CD8-positive, alpha-beta memory T cell (primary cell): ENCODE results near the gene DNAJC1. TPM values are rescaled to one million over a fixed set of nuclear protein-coding genes. Genes with fewer than 3 reads are reported as not detected.
A peak's percentile ranks its signal among the peaks of the same experiment; 100 is the strongest.
"Not testable (repeated sequence)": the region's sequence is repeated elsewhere in the genome, so short reads cannot be mapped to it uniquely, and the experiment has no call there.

Experiments
- CTCF ChIA-PET: fragments of 350-600 bp; sonication (Branson Sonifier 250); formaldehyde crosslinking; loops from one replicate; lab custom pipeline; 2021; ENCODE audit warnings: antibody characterized with exemption; lab: Charles Lee
- POLR2A ChIA-PET: fragments of 350-600 bp; sonication (Branson Sonifier 250); formaldehyde crosslinking; loops from one replicate; lab custom pipeline; 2021; ENCODE audit warnings: antibody characterized with exemption; lab: Charles Lee
- DNase-seq, 5 donors: peaks; one replicate each; pipeline versions ENCODE4 v3.0.0 to v3.0.0-alpha.2; 2020 to 2022; ENCODE audit warnings: mixed read lengths in 1 of 5
- H3K27ac ChIP-seq: one replicate; pipeline ENCODE4 v1.7.0; 2013; ENCODE audit warnings: low read depth, mild to moderate bottlenecking, low read length, moderate library complexity
- H3K27me3 ChIP-seq: 2 replicates; pipeline ENCODE4 v1.7.0; 2013; ENCODE audit warnings: low read length, mild to moderate bottlenecking; ENCODE audit not compliant: insufficient read depth, poor library complexity, severe bottlenecking
- H3K36me3 ChIP-seq: 2 replicates; pipeline ENCODE4 v1.7.0; 2013; ENCODE audit warnings: mild to moderate bottlenecking, low read length, moderate library complexity; ENCODE audit not compliant: insufficient read depth
- H3K4me1 ChIP-seq: 2 replicates; pipeline ENCODE4 v1.7.0; 2013; ENCODE audit warnings: mild to moderate bottlenecking, low read length, moderate library complexity; ENCODE audit not compliant: insufficient read depth
- H3K4me3 ChIP-seq: 2 replicates; pipeline ENCODE4 v1.7.0; 2013; ENCODE audit warnings: mild to moderate bottlenecking, low read length
- H3K9me3 ChIP-seq: 2 replicates; pipeline ENCODE4 v1.7.0; 2013; ENCODE audit warnings: mild to moderate bottlenecking, low read length
- H3K27ac Mint-ChIP-seq, 8 donors: one replicate each; pipeline ENCODE4 v1.8.0; 2020 to 2021; ENCODE audit warnings: mixed read lengths in 8 of 8, mild to moderate bottlenecking in 6 of 8, inconsistent platforms in 3 of 8, moderate library complexity in 3 of 8
- H3K27me3 Mint-ChIP-seq, 2 donors: one replicate each; pipeline ENCODE4 v1.8.0; 2020 to 2021; ENCODE audit warnings: mixed read lengths in 2 of 2, mild to moderate bottlenecking in 1 of 2, moderate library complexity in 1 of 2
- H3K36me3 Mint-ChIP-seq, 3 donors: one replicate each; pipeline ENCODE4 v1.8.0; 2020 to 2021; ENCODE audit warnings: mixed read lengths in 3 of 3, inconsistent platforms in 1 of 3, mild to moderate bottlenecking in 1 of 3
- H3K4me1 Mint-ChIP-seq, 3 donors: one replicate each; pipeline ENCODE4 v1.8.0; 2020 to 2021; ENCODE audit warnings: mixed read lengths in 3 of 3, inconsistent platforms in 1 of 3, mild to moderate bottlenecking in 1 of 3
- H3K4me3 Mint-ChIP-seq, 7 donors: one replicate each; pipeline ENCODE4 v1.8.0; 2020 to 2021; ENCODE audit warnings: mixed read lengths in 7 of 7, mild to moderate bottlenecking in 6 of 7, moderate library complexity in 4 of 7, inconsistent platforms in 2 of 7
- H3K9me3 Mint-ChIP-seq, 5 donors: one replicate each; pipeline ENCODE4 v1.8.0; 2020 to 2022; ENCODE audit warnings: mixed read lengths in 5 of 5, mild to moderate bottlenecking in 3 of 5, moderate library complexity in 2 of 5, inconsistent platforms in 1 of 5
- polyA plus RNA-seq: library from polyadenylated mRNA; unstranded; fragments of 300-500 nt; fragmentation: Illumina TruSeq; gene quantifications from one replicate; pipeline ENCODE4 v1.2.3, GENCODE V29; 2021
- total RNA-seq, 2 experiments: library from RNA; stranded (reverse); gene quantifications; one replicate each; pipeline ENCODE4 v1.2.3, GENCODE V29; 2021

The DNAJC1 gene
- total and polyA plus RNA-seq, 3 experiments from 2014 or later = 30.8 to 46.0 (median 31.8) TPM

DNA sequence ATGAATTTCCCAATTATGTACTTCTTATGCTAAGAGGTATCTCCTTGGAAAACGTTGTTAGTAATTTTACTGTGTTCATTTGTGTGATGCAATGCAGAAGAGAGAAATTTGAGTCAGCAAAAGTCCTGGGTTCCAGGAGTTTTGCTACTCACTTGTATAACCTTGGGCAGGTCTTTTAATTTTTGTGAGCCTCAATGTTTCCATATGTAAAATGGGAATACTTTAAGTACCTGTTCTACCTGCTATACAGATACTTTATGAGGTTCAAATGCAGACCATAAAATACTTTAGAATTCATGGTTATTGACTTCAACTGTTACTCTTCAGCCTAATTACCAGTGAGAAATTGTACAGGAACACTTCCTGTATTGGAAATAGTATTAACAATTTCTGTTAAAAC is 284.0 kb downstream of the DNAJC1 start:
- POLR2A ChIA-PET = no interaction called here
- Mint-ChIP-seq H3K9me3 (no peaks in the 10 kb centered on the region), H3K4me3 (no peak overlapping the region), H3K27me3 (no peaks in the 10 kb centered on the region), H3K36me3 (peaks cover 9 to 53% (median 13%) of the 10 kb centered on the region in 3 donors), H3K4me1 (peaks cover 12 to 29% (median 27%) of the 10 kb centered on the region in 3 donors), H3K27ac (no peak overlapping the region)
- Histone ChIP-seq H3K36me3 (no peaks in the 10 kb centered on the region), H3K9me3 (no peaks in the 10 kb centered on the region), H3K27me3 (no peaks in the 10 kb centered on the region), H3K27ac (no peak overlapping the region), H3K4me3 (no peak overlapping the region), H3K4me1 (no peaks in the 10 kb centered on the region)
- DNase-seq = no peak
- CTCF ChIA-PET = no interaction called here

DNA sequence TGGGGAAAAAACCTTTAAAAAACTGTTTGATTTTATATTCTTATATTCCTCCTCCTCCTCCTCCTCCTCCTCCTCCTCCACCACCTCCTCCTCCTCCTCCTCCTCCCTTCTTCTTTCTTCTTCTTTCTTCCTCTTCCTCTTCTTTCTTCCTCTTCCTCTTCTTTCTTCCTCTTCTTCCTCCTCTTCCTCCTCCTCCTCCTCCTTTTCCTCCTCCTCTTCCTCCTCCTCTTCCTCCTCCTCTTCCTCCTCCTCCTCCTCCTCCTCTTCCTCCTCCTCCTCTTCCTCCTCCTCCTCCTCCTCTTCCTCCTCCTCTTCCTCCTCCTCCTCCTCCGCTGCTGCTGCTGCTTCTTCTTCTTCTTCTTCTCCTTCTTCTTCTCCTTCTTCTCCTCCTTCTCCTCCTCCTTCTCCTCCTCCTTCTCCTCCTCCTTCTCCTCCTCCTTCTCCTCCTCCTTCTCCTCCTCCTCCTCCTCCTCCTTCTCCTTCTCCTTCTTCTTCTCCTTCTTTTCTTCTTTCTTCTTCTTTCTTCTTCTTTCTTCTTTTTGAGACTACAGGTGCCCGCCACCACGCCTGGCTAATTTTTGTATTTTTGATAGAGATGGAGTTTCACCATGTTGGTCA is 286.0 kb downstream of the DNAJC1 start:
- H3K4me1 ChIP-seq, POLR2A ChIA-PET: not testable (repeated sequence)

DNA sequence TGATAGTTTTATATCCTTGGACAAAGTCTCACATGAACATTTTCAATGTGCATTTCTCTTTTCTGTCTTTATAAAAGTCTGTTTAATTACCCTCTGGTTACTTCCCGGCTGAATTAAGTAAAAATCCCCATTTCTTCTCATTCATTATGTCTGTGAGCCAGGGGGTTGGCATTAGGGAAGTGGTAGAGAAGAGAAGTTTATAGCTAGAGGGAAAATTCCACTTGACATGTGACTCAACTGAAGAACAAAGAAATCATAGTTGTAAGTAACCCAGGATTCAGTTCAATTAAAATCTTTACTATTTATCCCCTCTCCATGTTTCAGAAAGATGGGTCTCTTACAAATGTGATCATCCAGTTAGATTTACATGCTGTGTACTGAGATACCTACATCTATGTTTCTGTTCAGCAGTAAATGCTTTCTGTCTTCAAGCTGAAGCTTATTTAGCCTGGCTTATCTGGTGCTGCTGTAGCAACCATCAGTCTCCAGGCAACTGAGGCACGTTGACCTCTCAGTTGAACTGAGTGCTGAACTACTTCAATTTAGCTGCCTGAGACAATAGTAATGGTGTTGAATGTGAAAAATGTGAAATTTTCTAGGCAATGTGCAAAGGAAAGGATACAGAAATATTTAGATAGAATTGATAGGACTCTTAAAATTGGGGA is 287.9 kb downstream of the DNAJC1 start:
- Mint-ChIP-seq H3K4me1 (peaks cover 2 to 16% (median 9%) of the 10 kb centered on the region in 3 donors), H3K27me3 (no peaks in the 10 kb centered on the region), H3K27ac (peak overlapping the region in 1 of 8 donors; percentile 10), H3K4me3 (no peak overlapping the region), H3K9me3 (no peaks in the 10 kb centered on the region), H3K36me3 (peaks cover 13 to 64% (median 20%) of the 10 kb centered on the region in 3 donors)
- peaks cover 4% of the 10 kb centered on the region for H3K36me3 ChIP-seq
- POLR2A ChIA-PET = no interaction called here
- no peaks in the 10 kb centered on the region for H3K4me1 ChIP-seq
- H3K27ac ChIP-seq = no peak overlapping the region
- no peaks in the 10 kb centered on the region for H3K9me3 ChIP-seq
- no peaks in the 10 kb centered on the region for H3K27me3 ChIP-seq
- CTCF ChIA-PET = no interaction called here
- DNase-seq = no peak
- H3K4me3 ChIP-seq = no peak overlapping the region

More for the DNA sequence above, 286.0 kb downstream of the DNAJC1 start:
- CTCF ChIA-PET, H3K9me3 Mint-ChIP-seq, H3K27me3 Mint-ChIP-seq, H3K27me3 ChIP-seq, H3K36me3 ChIP-seq, DNase-seq, H3K9me3 ChIP-seq, H3K4me3 ChIP-seq, H3K4me3 Mint-ChIP-seq, H3K27ac ChIP-seq: not testable (repeated sequence)
- Mint-ChIP-seq H3K27ac (peak overlapping the region in 1 of 8 donors; percentile 66), H3K36me3 (peaks cover 13 to 63% (median 16%) of the 10 kb centered on the region in 3 donors), H3K4me1 (peaks cover 4 to 16% (median 13%) of the 10 kb centered on the region in 3 donors)

DNA sequence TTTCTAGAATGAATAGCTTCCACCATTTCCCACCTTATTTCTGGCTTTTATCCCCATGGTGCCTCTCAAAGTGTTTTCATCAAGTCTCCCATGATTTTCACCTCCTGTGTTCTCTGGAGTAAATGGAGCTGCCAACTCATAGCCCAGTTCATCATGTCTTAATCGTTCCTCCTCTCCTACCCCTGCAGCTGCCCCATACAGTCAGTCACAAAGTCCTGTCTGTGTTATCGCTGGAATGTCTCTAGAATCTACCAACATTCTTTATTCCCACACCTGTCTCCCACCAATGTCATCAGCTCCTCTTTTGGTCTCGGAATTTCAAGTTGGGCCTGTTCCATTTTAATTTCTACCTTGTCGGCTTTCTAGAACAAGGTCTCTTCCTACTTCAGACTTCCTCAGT is 290.6 kb downstream of the DNAJC1 start:
- no peak for DNase-seq
- Histone ChIP-seq H3K27ac (no peak overlapping the region), H3K27me3 (no peaks in the 10 kb centered on the region), H3K4me3 (no peak overlapping the region), H3K4me1 (no peaks in the 10 kb centered on the region), H3K36me3 (peaks cover 4% of the 10 kb centered on the region), H3K9me3 (no peaks in the 10 kb centered on the region)
- ChIA-PET CTCF (no interaction called here), POLR2A (interaction anchor here (0.6 kb wide), 1 partner anchor 648 kb away, joined by 3 read pairs; no protein-coding TSS in a partner anchor)
- peaks cover 21 to 69% (median 28%) of the 10 kb centered on the region in 3 donors for H3K36me3 Mint-ChIP-seq
- H3K4me3 Mint-ChIP-seq = no peak overlapping the region
- H3K27ac Mint-ChIP-seq = peak overlapping the region in 2 of 8 donors; percentile 13 to 42
- H3K9me3 Mint-ChIP-seq = no peaks in the 10 kb centered on the region
- H3K4me1 Mint-ChIP-seq = peaks cover 6 to 10% (median 10%) of the 10 kb centered on the region in 3 donors
- H3K27me3 Mint-ChIP-seq = no peaks in the 10 kb centered on the region

DNA sequence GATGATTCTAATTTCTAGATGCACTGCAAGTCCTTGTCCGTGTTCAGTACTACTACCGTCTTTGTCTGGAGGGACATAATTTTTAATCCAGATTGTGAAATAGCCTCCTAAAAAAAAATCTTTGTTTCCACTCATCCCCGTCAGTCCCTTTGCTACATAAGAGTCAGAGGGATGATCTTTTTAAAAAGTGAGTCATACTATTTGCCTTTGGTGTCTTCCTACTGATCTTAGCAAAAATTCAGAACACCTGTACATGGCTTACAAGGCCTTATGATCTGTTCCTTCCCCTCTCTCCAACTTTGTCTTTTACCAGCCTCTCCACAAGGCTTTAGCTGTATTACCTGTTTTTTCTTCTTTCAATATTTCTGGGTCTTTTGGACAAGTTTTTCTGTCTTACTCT is 296.0 kb downstream of the DNAJC1 start:
- Mint-ChIP-seq H3K36me3 (peaks cover 14 to 49% (median 34%) of the 10 kb centered on the region in 3 donors), H3K4me3 (no peak overlapping the region), H3K27ac (peak overlapping the region in 1 of 8 donors; percentile 34), H3K4me1 (peaks cover 33 to 48% (median 46%) of the 10 kb centered on the region in 3 donors), H3K9me3 (no peaks in the 10 kb centered on the region), H3K27me3 (no peaks in the 10 kb centered on the region)
- ChIA-PET POLR2A (no interaction called here), CTCF (no interaction called here)
- H3K9me3 ChIP-seq = no peaks in the 10 kb centered on the region
- H3K4me1 ChIP-seq = peaks cover 14% of the 10 kb centered on the region
- no peak overlapping the region for H3K4me3 ChIP-seq
- H3K27me3 ChIP-seq = no peaks in the 10 kb centered on the region
- H3K36me3 ChIP-seq = no peaks in the 10 kb centered on the region
- no peak overlapping the region for H3K27ac ChIP-seq
- DNase-seq = no peak

Other genes with a start within 250 kb of the DNAJC1 start
- gene EBLN1, start 214.3 kb upstream of the DNAJC1 start, total RNA-seq = not detected
- not detected for gene EBLN1, start 214.3 kb upstream of the DNAJC1 start, polyA plus RNA-seq